K562 (cell line): ENCODE data around the gene ACAA2. TPM values are rescaled to one million over a fixed set of nuclear protein-coding genes. Genes with fewer than 3 reads are reported as not detected.

ENCODE experiments used
- ATF4 ChIP-seq: fragments of 450-650 bp; formaldehyde crosslinking; IDR thresholded peaks from 2 replicates; pipeline ENCODE4 v1.4.0; 2022; ENCODE audit warnings: mild to moderate bottlenecking, moderate library complexity
- IRF2 ChIP-seq: sonication (generic); formaldehyde crosslinking; IDR thresholded peaks from 2 replicates; pipeline ENCODE4 v1.8.1; 2022; ENCODE audit warnings: mild to moderate bottlenecking, missing genetic modification reagents
- NR2C1 ChIP-seq, 2 experiments: fragments of 450-650 bp; IDR thresholded peaks; 2 replicates each; pipeline ENCODE4 v1.6.1; 2017; ENCODE audit warnings: mild to moderate bottlenecking in 2 of 2, antibody characterized with exemption in 1 of 2, inconsistent platforms in 1 of 2, missing compliant biosample characterization in 1 of 2, missing genetic modification characterization in 1 of 2
- NR3C1 ChIP-seq: sonication (generic); formaldehyde crosslinking; IDR thresholded peaks from 2 replicates; pipeline ENCODE4 v1.8.1; 2022; ENCODE audit warnings: missing genetic modification reagents
- PHB ChIP-seq: fragments of 250-450 bp; sonication (Bioruptor Pico); IDR thresholded peaks from 2 replicates; pipeline ENCODE4 v1.5.0; 2021
- TEAD4 ChIP-seq, 2 experiments: sonication (generic) in 1 of 2; formaldehyde crosslinking in 1 of 2; IDR thresholded peaks; 2 replicates each; pipeline versions ENCODE4 v1.6.1 to v1.8.0; 2012 to 2022; ENCODE audit warnings: borderline replicate concordance in 1 of 2, inconsistent platforms in 1 of 2, low read length in 1 of 2, mild to moderate bottlenecking in 1 of 2, missing genetic modification reagents in 1 of 2
- WHSC1 ChIP-seq: IDR thresholded peaks from one replicate; pipeline ENCODE4 v1.6.1; 2012; ENCODE audit warnings: low read length, control low read depth, inconsistent platforms
- ZC3H4 ChIP-seq: sonication (generic); formaldehyde crosslinking; IDR thresholded peaks from 2 replicates; pipeline ENCODE4 v1.9.0; 2021; ENCODE audit warnings: missing genetic modification reagents, borderline replicate concordance
- ZNF318 ChIP-seq, 2 experiments: fragments of 450-650 bp; IDR thresholded peaks; 2 replicates each; pipeline ENCODE4 v1.6.1; 2016; ENCODE audit warnings: mild to moderate bottlenecking in 2 of 2, borderline replicate concordance in 1 of 2, low read depth in 1 of 2, moderate library complexity in 1 of 2
- polyA plus RNA-seq, 8 experiments: library from polyadenylated mRNA; depleted of rRNA in 4 of 8; stranded (reverse) in 5 of 8; unstranded in 3 of 8; fragments of >200 nt; fragmentation: Nextera tagmentation in 2 of 8; fragmentation: Illumina TruSeq in 1 of 8; extraction: Ambion mirVana in 2 of 8; extraction: Trizol in 1 of 8; gene quantifications; 2 replicates each; pipeline versions ENCODE4 v1.2.1 to v1.2.3, GENCODE V29; 2011 to 2014; ENCODE audit warnings: inconsistent platforms in 1 of 8, missing spikeins in 1 of 8
- total RNA-seq, 7 experiments: library from RNA; depleted of rRNA in 6 of 7; stranded (reverse); fragments of >200 nt in 6 of 7; fragmentation: Illumina TruSeq in 2 of 7; extraction: Trizol in 2 of 7; gene quantifications; 2 replicates each; pipeline versions ENCODE4 v1.2.1 to v1.2.3, GENCODE V29; 2011 to 2021; ENCODE audit warnings: low replicate concordance in 1 of 7

Gene ACAA2
- total and polyA plus RNA-seq, 9 of the 15 experiments (the other 6 are each of a cell fraction or from before 2014, with no cell fraction given): 13.2 to 31.5 (median 21.7) TPM

- no peak for TF ChIP-seq ZNF318 (IDR thresholded peaks at IDR 0.05; ENCODE audit: borderline replicate concordance in 1 of 2, low read depth in 1 of 2)
- TF ChIP-seq WHSC1: no peak
- no peak for TF ChIP-seq PHB (CRISPR knock-in tag)
- no peak for TF ChIP-seq NR3C1 (CRISPR knock-in tag)
- TF ChIP-seq NR2C1 (IDR thresholded peaks at IDR 0.05): no peak
- no peak for TF ChIP-seq NR2C1 (tag; IDR thresholded peaks at IDR 0.05)
- no peak for TF ChIP-seq ZC3H4
- TF ChIP-seq ATF4 (CRISPR knock-in tag): peak; percentile 32; the same call in 1 of the 2 replicates
- no peak for TF ChIP-seq IRF2
- no peak for TF ChIP-seq TEAD4 (IDR thresholded peaks at IDR 0.05; ENCODE audit: low read length)
- no peak for TF ChIP-seq TEAD4 (CRISPR knock-in tag; IDR thresholded peaks at IDR 0.05; ENCODE audit: borderline replicate concordance)
Observed at GRCh38 chr18:49814147-49814499, 790 bp upstream of the ACAA2 start (continued).
